ENCODE measurements around the gene IFNG.

- no peak for TF ChIP-seq SIN3A (IDR thresholded peaks at IDR 0.05; ENCODE audit: borderline replicate concordance, insufficient read depth, low read length)
- no peak for TF ChIP-seq POLR2AphosphoS5 (IDR thresholded peaks at IDR 0.05; ENCODE audit: low read depth, low read length)
- no peak for TF ChIP-seq REST (IDR thresholded peaks at IDR 0.05; ENCODE audit: insufficient read depth in 1 of 2, low read depth in 2 of 2, low read length in 2 of 2)
Observed at GRCh38 chr12:68109444-68110217, 49.9 kb downstream of the IFNG start.
